IPS DF 4.7 (cell line): ENCODE measurements around the gene HCN2.

ENCODE experiments used
- DNase-seq: peaks from one replicate; pipeline ENCODE4 v3.0.0-alpha.2; 2013; ENCODE audit warnings: low spot score; ENCODE audit errors: extremely low read depth

The HCN2 gene

GRCh38 chr19:633786-634639 is 44.3 kb downstream of the HCN2 start:
- no peak for DNase-seq

- DNase-seq, result no peak
These were observed 45.4 kb downstream of the HCN2 start for GRCh38 chr19:634975-635652.

- no peak for DNase-seq
These were observed 49.2 kb downstream of the HCN2 start for GRCh38 chr19:638906-639252.

- no peak for DNase-seq
These were observed 49.8 kb downstream of the HCN2 start, which contains the start of gene FGF22 for GRCh38 chr19:639253-640160. TSS of gene FGF22 (plus strand) at chr19:639879. CDS start at chr19:639926, 47 bp downstream.

GRCh38 chr19:640161-640558 is 50.5 kb downstream of the HCN2 start:
- no peak for DNase-seq

GRCh38 chr19:640606-641189 is 51.0 kb downstream of the HCN2 start:
- no peak for DNase-seq

- no peak for DNase-seq
These were observed 52.0 kb downstream of the HCN2 start for GRCh38 chr19:641702-642101.

- DNase-seq, result no peak
These were observed 53.4 kb downstream of the HCN2 start for GRCh38 chr19:642767-643727.

- DNase-seq, result no peak
These were observed 54.1 kb downstream of the HCN2 start for GRCh38 chr19:643736-644135.

GRCh38 chr19:644363-644762 is 54.7 kb downstream of the HCN2 start:
- DNase-seq, result no peak

- no peak for DNase-seq
These were observed 55.1 kb downstream of the HCN2 start for GRCh38 chr19:644789-645188.

GRCh38 chr19:645912-646778 is 56.5 kb downstream of the HCN2 start:
- no peak for DNase-seq

- DNase-seq, result no peak
These were observed 57.3 kb downstream of the HCN2 start for GRCh38 chr19:646779-647565.

- no peak for DNase-seq
These were observed 58.0 kb downstream of the HCN2 start for GRCh38 chr19:647566-648284.

- no peak for DNase-seq
These were observed 58.6 kb downstream of the HCN2 start for GRCh38 chr19:648305-648704.

- DNase-seq, result no peak
These were observed 59.5 kb downstream of the HCN2 start for GRCh38 chr19:648904-649801.

GRCh38 chr19:650121-650520 is 60.4 kb downstream of the HCN2 start:
- DNase-seq, result no peak
